HepG2 (cell line): ENCODE measurements around the gene ZNF629. TPM values are rescaled to one million over a fixed set of nuclear protein-coding genes. Genes with fewer than 3 reads are reported as not detected.
A peak's percentile ranks its signal among the peaks of the same experiment; 100 is the strongest.

ENCODE experiments used
- ATAC-seq: fragments of 200-7000 bp; cut with Tn5 transposase; 3 replicates; pipeline ENCODE4 v1.9.1; 2020; ENCODE audit warnings: mild to moderate bottlenecking, moderate library complexity
- BruUV-seq: library from RNA; stranded (reverse); fragments of 400-500 nt; replicated peaks from 2 replicates; lab custom pipeline; 2021; lab: Mats Ljungman, UMichigan
- CTCF ChIA-PET: fragments of 300-600 bp; formaldehyde crosslinking; extraction: SDS; loops from one replicate; lab custom pipeline; 2021; ENCODE audit warnings: low total read pairs, inconsistent platforms, low intra/inter-chr PET ratio; lab: Yijun Ruan, JAX
- POLR2A ChIA-PET: fragments of 350-600 bp; sonication (Branson Sonifier 250); formaldehyde crosslinking; loops from one replicate; lab custom pipeline; 2020; ENCODE audit warnings: antibody characterized with exemption, inconsistent platforms; lab: Yijun Ruan, JAX
- DNase-seq: peaks from one replicate; pipeline ENCODE4 v3.0.0-alpha.2; 2015; ENCODE audit warnings: low spot score
- FAIRE-seq: peaks from 3 replicates; lab custom pipeline; 2011; peaks lifted over from hg19 to GRCh38; lab: Jason Lieb, UNC
- H2AFZ ChIP-seq: one replicate; pipeline ENCODE4 v1.6.1; 2011; ENCODE audit warnings: low read length, inconsistent platforms
- H3K27ac ChIP-seq: fragments of 300-600 bp; 3 replicates; pipeline ENCODE4 v1.8.0; 2011; ENCODE audit warnings: mixed run types, mild to moderate bottlenecking, mixed read lengths, low read length, inconsistent platforms; ENCODE audit not compliant: insufficient read depth; ENCODE audit errors: extremely low read length
- H3K27me3 ChIP-seq, 2 experiments: fragments of 200-600 bp in 1 of 2; 2 replicates in 1 of 2; 3 replicates in 1 of 2; pipeline versions ENCODE4 v1.6.0 to v1.8.0; 2011; ENCODE audit warnings: low read length in 2 of 2, mild to moderate bottlenecking in 2 of 2, moderate library complexity in 2 of 2, inconsistent platforms in 1 of 2; ENCODE audit not compliant: insufficient read depth in 2 of 2, control insufficient read depth in 1 of 2
- H3K36me3 ChIP-seq, 2 experiments: fragments of 200-600 bp in 1 of 2; replicated peaks in 1 of 2; 2 replicates in 1 of 2; 3 replicates in 1 of 2; pipeline versions ENCODE4 v1.5.1 to v1.8.0; 2011; ENCODE audit warnings: low read length in 2 of 2, inconsistent platforms in 1 of 2; ENCODE audit not compliant: insufficient read depth in 2 of 2, control insufficient read depth in 1 of 2
- H3K4me1 ChIP-seq: 2 replicates; pipeline ENCODE4 v1.5.1; 2012; ENCODE audit warnings: low read length, inconsistent platforms; ENCODE audit not compliant: insufficient read depth
- H3K4me2 ChIP-seq: 2 replicates; pipeline ENCODE4 v1.6.0; 2011; ENCODE audit warnings: low read depth, low read length, inconsistent platforms
- H3K4me3 ChIP-seq, 3 experiments: fragments of 200-600 bp in 1 of 3; sonication (generic), shearing (Covaris generic) in 1 of 3; replicated peaks in 1 of 3; 2 replicates each; pipeline ENCODE4 v1.5.1; 2011 to 2016; ENCODE audit warnings: low read length in 3 of 3, inconsistent platforms in 2 of 3, low read depth in 2 of 3, mild to moderate bottlenecking in 2 of 3, control low read depth in 1 of 3, mixed read lengths in 1 of 3; ENCODE audit not compliant: insufficient read depth in 1 of 3
- H3K79me2 ChIP-seq: one replicate; pipeline ENCODE4 v1.6.1; 2011; ENCODE audit warnings: low read length, inconsistent platforms; ENCODE audit not compliant: insufficient read depth
- H3K9ac ChIP-seq: 2 replicates; pipeline ENCODE4 v1.6.0; 2011; ENCODE audit warnings: mild to moderate bottlenecking, low read depth, low read length, inconsistent platforms; ENCODE audit not compliant: insufficient read depth
- H3K9me3 ChIP-seq: 2 replicates; pipeline ENCODE4 v1.5.1; 2012; ENCODE audit warnings: mild to moderate bottlenecking, low read length
- H4K20me1 ChIP-seq: 2 replicates; pipeline ENCODE4 v1.6.0; 2011; ENCODE audit warnings: inconsistent platforms, mild to moderate bottlenecking, low read length, moderate library complexity; ENCODE audit not compliant: insufficient read depth
- MLLT10 ChIP-seq: sonication (generic); formaldehyde crosslinking; IDR thresholded peaks from 2 replicates; pipeline ENCODE4 v1.4.0; 2020; ENCODE audit warnings: missing genetic modification reagents
- SRSF4 ChIP-seq: fragments of 200-400 bp; formaldehyde crosslinking; IDR thresholded peaks from one replicate; pipeline ENCODE4 v1.6.1; 2018; ENCODE audit warnings: mild to moderate bottlenecking, low read depth, low read length, moderate library complexity; ENCODE audit not compliant: poor library complexity, severe bottlenecking
- TCF7 ChIP-seq: sonication (generic); IDR thresholded peaks from 2 replicates; pipeline ENCODE4 v1.6.1; 2016; ENCODE audit warnings: antibody characterized with exemption, low read depth
- ZBTB3 ChIP-seq: sonication (generic); formaldehyde crosslinking; IDR thresholded peaks from 2 replicates; pipeline ENCODE4 v1.4.0; 2020; ENCODE audit warnings: low read depth, mild to moderate bottlenecking, moderate library complexity, missing genetic modification reagents, borderline replicate concordance
- ZBTB38 ChIP-seq: sonication (generic); formaldehyde crosslinking; IDR thresholded peaks from 2 replicates; pipeline ENCODE4 v1.5.1; 2020; ENCODE audit warnings: mild to moderate bottlenecking, missing genetic modification reagents
- ZNF260 ChIP-seq: sonication (generic); formaldehyde crosslinking; IDR thresholded peaks from 2 replicates; pipeline ENCODE4 v1.4.0; 2020; ENCODE audit warnings: missing genetic modification reagents, low read depth, mild to moderate bottlenecking, borderline replicate concordance
- ZNF263 ChIP-seq: sonication (generic); formaldehyde crosslinking; IDR thresholded peaks from 2 replicates; pipeline ENCODE4 v1.4.0; 2020; ENCODE audit warnings: missing genetic modification reagents
- ZNF781 ChIP-seq: sonication (generic); formaldehyde crosslinking; IDR thresholded peaks from 2 replicates; pipeline ENCODE4 v1.5.1; 2020; ENCODE audit warnings: borderline replicate concordance, mild to moderate bottlenecking, missing genetic modification reagents; ENCODE audit errors: not compliant biosample characterization
- WGBS: methylation state at CpG from one replicate; pipeline ENCODE4 v1.1.6; 2017; ENCODE audit warnings: low lambda C conversion rate; 5-methylcytosine and 5-hydroxymethylcytosine counted together
- in situ Hi-C: cut with HindIII; loops from 2 replicates; pipeline ENCODE4 v1.10.0; 2017; ENCODE audit warnings: low pct_unique_long_range_greater_than_20kb; ENCODE audit not compliant: extremely low pct_ligation_motif_present
- intact Hi-C: fragments of 100-400 bp; cut with micrococcal nuclease; formaldehyde crosslinking; loops from one replicate; pipeline ENCODE4 v1.10.0; 2022; ENCODE audit not compliant: unreplicated experiment
- polyA plus RNA-seq, 8 experiments: library from polyadenylated mRNA; depleted of rRNA in 3 of 8; stranded (reverse) in 7 of 8; unstranded in 1 of 8; fragments of >200 nt; fragmentation: Illumina TruSeq in 4 of 8; extraction: Trizol in 4 of 8; gene quantifications; 2 replicates each; pipeline versions ENCODE4 v1.2.1 to v1.2.3, GENCODE V29; 2011 to 2016; ENCODE audit warnings: low read depth in 4 of 8, missing spikeins in 1 of 8, mixed read lengths in 1 of 8; ENCODE audit not compliant: insufficient read depth in 1 of 8
- total RNA-seq, 5 experiments: library from RNA; depleted of rRNA; stranded (reverse); fragments of >200 nt; fragmentation: Illumina TruSeq; extraction: Trizol; gene quantifications; 2 replicates each; pipeline ENCODE4 v1.2.3, GENCODE V29; 2016; ENCODE audit warnings: low read depth in 1 of 5
- TF ChIP-seq, protein P1 (sequence below): sonication (generic); formaldehyde crosslinking; IDR thresholded peaks from 2 replicates; pipeline ENCODE4 v1.5.0; 2020; ENCODE audit warnings: mild to moderate bottlenecking, missing genetic modification reagents
- TF ChIP-seq, protein P2 (sequence below): sonication (generic); formaldehyde crosslinking; IDR thresholded peaks from 2 replicates; pipeline ENCODE4 v1.9.0; 2022; ENCODE audit warnings: missing genetic modification reagents, mild to moderate bottlenecking, borderline replicate concordance
- TF ChIP-seq, protein P3 (sequence below): sonication (generic); formaldehyde crosslinking; IDR thresholded peaks from 2 replicates; pipeline ENCODE4 v1.5.0; 2020; ENCODE audit warnings: missing genetic modification reagents
- TF ChIP-seq, protein P4 (sequence below): sonication (generic); formaldehyde crosslinking; IDR thresholded peaks from 2 replicates; pipeline ENCODE4 v1.9.0; 2022; ENCODE audit warnings: low read depth, missing genetic modification reagents

Gene ZNF629
- total and polyA plus RNA-seq, 2 of the 13 experiments (the other 11 are each of a cell fraction or from before 2014, with no cell fraction given), result 6.1 to 16.5 TPM

DNA sequence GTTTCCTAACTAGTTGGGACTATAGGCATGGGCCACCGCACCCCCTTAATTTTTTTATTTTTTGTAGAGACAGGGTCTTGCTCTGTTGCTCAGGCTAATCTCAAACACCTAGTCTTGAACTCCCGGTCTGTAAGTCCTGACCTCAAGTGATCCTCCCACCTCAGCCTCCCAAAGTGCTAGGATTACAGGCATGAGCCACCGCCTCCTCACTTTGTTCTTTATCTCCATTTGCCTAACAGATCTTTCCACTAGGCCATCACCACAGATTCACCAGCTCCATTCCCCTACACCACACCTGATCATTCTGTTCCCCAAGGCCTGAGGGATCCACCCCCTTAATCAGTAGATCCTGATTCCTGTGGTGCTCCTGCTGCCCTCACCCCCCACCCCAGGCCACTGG lies 7.6 kb upstream of the ZNF629 start (continued):
- TF ChIP-seq, protein P1, sequence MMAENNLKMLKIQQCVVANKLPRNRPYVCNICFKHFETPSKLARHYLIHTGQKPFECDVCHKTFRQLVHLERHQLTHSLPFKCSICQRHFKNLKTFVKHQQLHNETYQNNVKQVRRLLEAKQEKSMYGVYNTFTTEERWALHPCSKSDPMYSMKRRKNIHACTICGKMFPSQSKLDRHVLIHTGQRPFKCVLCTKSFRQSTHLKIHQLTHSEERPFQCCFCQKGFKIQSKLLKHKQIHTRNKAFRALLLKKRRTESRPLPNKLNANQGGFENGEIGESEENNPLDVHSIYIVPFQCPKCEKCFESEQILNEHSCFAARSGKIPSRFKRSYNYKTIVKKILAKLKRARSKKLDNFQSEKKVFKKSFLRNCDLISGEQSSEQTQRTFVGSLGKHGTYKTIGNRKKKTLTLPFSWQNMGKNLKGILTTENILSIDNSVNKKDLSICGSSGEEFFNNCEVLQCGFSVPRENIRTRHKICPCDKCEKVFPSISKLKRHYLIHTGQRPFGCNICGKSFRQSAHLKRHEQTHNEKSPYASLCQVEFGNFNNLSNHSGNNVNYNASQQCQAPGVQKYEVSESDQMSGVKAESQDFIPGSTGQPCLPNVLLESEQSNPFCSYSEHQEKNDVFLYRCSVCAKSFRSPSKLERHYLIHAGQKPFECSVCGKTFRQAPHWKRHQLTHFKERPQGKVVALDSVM (CRISPR knock-in tag), result peak; percentile 74; the same call in 1 of the 2 replicates
- TF ChIP-seq SRSF4 (no peak), MLLT10 (CRISPR knock-in tag) (no peak), ZBTB3 (CRISPR knock-in tag) (no peak), TCF7 (no peak), ZNF263 (CRISPR knock-in tag) (0 out of 2 replicates have a peak, but pooled peaks have one; percentile 24)

DNA sequence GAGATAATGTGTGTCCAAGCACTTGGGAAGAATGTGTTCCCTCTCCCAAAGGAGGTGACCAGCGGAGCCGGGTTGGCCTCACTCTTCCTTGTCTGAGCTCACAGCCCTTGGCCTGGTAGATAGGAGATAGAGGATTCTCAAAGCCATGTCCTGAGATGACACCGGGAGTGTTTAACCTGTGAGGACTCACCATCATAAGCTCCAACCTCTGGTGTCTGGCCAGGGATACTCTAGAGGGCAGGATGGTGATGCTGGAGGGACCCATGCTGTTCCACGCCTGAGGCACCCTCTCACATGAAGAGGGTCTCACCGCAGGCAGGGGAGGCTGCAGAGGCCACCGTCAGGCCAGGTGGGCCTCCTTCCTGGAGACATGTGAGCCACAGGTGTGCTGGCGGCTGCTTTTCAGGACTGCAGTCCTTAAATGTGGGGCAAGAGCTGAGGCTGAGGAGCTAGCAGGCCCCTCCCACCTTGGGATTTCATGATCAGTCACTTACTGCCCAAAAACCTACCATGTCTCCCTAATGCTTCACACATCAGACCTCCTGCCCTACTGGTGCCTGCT lies 6.6 kb upstream of the ZNF629 start:
- H3K79me2 ChIP-seq, result no peaks in the 10 kb centered on the region
- no peak overlapping the region for H3K9ac ChIP-seq
- 23% methylated on average over 5 of the region's 7 CpGs for WGBS
- FAIRE-seq (no peak), ATAC-seq (peak; percentile 58), DNase-seq (no peak)
- intact Hi-C loops, result no loop called here
- BruUV-seq, result no TSS peak
- ChIA-PET POLR2A (interaction anchor here (1.0 to 7.0 kb wide), 4 partner anchors 10 to 81 kb away, joined by 3 to 42 read pairs (median 4); no protein-coding TSS in a partner anchor), CTCF (no interaction called here)
- H3K4me3 ChIP-seq, result no peak overlapping the region
- peaks cover 52% of the 10 kb centered on the region for H3K4me1 ChIP-seq
- H3K4me2 ChIP-seq, result no peak overlapping the region; the same call in 1 of the 2 replicates
- H3K27me3 ChIP-seq, result peaks cover 4 to 21% of the 10 kb centered on the region in 2 experiments; a peak in 3 of 5 replicates
- no peak overlapping the region for H3K27ac ChIP-seq
- in situ Hi-C loops, result no loop called here
- no peaks in the 10 kb centered on the region for H3K36me3 ChIP-seq
- H2AFZ ChIP-seq, result no peak overlapping the region
- H3K9me3 ChIP-seq, result no peaks in the 10 kb centered on the region
- no peaks in the 10 kb centered on the region for H4K20me1 ChIP-seq
- TF ChIP-seq, protein P2, sequence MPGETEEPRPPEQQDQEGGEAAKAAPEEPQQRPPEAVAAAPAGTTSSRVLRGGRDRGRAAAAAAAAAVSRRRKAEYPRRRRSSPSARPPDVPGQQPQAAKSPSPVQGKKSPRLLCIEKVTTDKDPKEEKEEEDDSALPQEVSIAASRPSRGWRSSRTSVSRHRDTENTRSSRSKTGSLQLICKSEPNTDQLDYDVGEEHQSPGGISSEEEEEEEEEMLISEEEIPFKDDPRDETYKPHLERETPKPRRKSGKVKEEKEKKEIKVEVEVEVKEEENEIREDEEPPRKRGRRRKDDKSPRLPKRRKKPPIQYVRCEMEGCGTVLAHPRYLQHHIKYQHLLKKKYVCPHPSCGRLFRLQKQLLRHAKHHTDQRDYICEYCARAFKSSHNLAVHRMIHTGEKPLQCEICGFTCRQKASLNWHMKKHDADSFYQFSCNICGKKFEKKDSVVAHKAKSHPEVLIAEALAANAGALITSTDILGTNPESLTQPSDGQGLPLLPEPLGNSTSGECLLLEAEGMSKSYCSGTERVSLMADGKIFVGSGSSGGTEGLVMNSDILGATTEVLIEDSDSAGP (CRISPR knock-in tag), result 0 out of 2 replicates have a peak, but pooled peaks have one; percentile 23
- TF ChIP-seq, protein P3, sequence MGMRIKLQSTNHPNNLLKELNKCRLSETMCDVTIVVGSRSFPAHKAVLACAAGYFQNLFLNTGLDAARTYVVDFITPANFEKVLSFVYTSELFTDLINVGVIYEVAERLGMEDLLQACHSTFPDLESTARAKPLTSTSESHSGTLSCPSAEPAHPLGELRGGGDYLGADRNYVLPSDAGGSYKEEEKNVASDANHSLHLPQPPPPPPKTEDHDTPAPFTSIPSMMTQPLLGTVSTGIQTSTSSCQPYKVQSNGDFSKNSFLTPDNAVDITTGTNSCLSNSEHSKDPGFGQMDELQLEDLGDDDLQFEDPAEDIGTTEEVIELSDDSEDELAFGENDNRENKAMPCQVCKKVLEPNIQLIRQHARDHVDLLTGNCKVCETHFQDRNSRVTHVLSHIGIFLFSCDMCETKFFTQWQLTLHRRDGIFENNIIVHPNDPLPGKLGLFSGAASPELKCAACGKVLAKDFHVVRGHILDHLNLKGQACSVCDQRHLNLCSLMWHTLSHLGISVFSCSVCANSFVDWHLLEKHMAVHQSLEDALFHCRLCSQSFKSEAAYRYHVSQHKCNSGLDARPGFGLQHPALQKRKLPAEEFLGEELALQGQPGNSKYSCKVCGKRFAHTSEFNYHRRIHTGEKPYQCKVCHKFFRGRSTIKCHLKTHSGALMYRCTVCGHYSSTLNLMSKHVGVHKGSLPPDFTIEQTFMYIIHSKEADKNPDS (CRISPR knock-in tag), result no peak
- TF ChIP-seq ZNF781 (CRISPR knock-in tag) (no peak), ZBTB38 (CRISPR knock-in tag) (no peak), ZNF260 (no peak)
- TF ChIP-seq, protein P4, sequence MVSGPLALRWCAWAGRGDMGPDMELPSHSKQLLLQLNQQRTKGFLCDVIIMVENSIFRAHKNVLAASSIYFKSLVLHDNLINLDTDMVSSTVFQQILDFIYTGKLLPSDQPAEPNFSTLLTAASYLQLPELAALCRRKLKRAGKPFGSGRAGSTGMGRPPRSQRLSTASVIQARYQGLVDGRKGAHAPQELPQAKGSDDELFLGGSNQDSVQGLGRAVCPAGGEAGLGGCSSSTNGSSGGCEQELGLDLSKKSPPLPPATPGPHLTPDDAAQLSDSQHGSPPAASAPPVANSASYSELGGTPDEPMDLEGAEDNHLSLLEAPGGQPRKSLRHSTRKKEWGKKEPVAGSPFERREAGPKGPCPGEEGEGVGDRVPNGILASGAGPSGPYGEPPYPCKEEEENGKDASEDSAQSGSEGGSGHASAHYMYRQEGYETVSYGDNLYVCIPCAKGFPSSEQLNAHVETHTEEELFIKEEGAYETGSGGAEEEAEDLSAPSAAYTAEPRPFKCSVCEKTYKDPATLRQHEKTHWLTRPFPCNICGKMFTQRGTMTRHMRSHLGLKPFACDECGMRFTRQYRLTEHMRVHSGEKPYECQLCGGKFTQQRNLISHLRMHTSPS (CRISPR knock-in tag), result no peak
